ENCODE results near the gene CNTNAP2. TPM values are rescaled to one million over a fixed set of nuclear protein-coding genes. Genes with fewer than 3 reads are reported as not detected.

The CNTNAP2 gene
- total RNA-seq, 1 experiment from 2014 or later = 64.5 TPM

- Histone ChIP-seq H4K20me1 (ENCODE audit: control insufficient read depth, insufficient read depth, insufficient read length) (no peaks in the 10 kb centered on the region), H3K4ac (ENCODE audit: low read depth, low read length) (no peak overlapping the region), H3K23me2 (ENCODE audit: insufficient read length, low read depth, low read length, poor library complexity, severe bottlenecking) (no peaks in the 10 kb centered on the region), H3K27ac (ENCODE audit: insufficient read length, low read depth, low read length) (no peak overlapping the region), H3T11ph (ENCODE audit: low read length) (no peak overlapping the region), H3K4me2 (ENCODE audit: insufficient read depth, insufficient read length, low read length) (no peak overlapping the region), H3K23ac (ENCODE audit: insufficient read length, low read depth, low read length) (no peak overlapping the region), H2AK5ac (ENCODE audit: insufficient read length, low read length) (no peak overlapping the region), H3K56ac (ENCODE audit: insufficient read length, low read depth, low read length) (no peak overlapping the region), H2BK20ac (ENCODE audit: low read depth, low read length, poor library complexity, severe bottlenecking) (no peak overlapping the region), H4K8ac (replicated peaks; ENCODE audit: insufficient read length, low read depth, low read length) (no peak overlapping the region), H2BK5ac (ENCODE audit: insufficient read length, low read length) (no peak overlapping the region), H3K18ac (ENCODE audit: insufficient read length, low read depth, low read length) (no peak overlapping the region), H4K91ac (ENCODE audit: insufficient read length, low read depth, low read length) (no peak overlapping the region), H2AFZ (ENCODE audit: low read length) (no peak overlapping the region), H3K14ac (ENCODE audit: insufficient read depth, low read length) (no peak overlapping the region), H3K27me3 (ENCODE audit: insufficient read depth, low read length) (no peaks in the 10 kb centered on the region), H3K9me3 (ENCODE audit: control insufficient read depth, low read depth, low read length) (no peaks in the 10 kb centered on the region), H2BK12ac (ENCODE audit: insufficient read length, low read depth, low read length) (no peak overlapping the region), H3K9ac (ENCODE audit: extremely low read depth, insufficient read length, low read length) (no peak overlapping the region), H3K4me1 (ENCODE audit: insufficient read depth, low read length) (no peaks in the 10 kb centered on the region), H2BK120ac (ENCODE audit: low read depth, low read length, poor library complexity, severe bottlenecking) (no peak overlapping the region), H2BK15ac (ENCODE audit: low read depth, low read length) (no peak overlapping the region), H3K79me2 (ENCODE audit: insufficient read depth, low read length) (no peaks in the 10 kb centered on the region), H3K79me1 (ENCODE audit: insufficient read depth, low read depth, low read length, poor library complexity, severe bottlenecking) (no peaks in the 10 kb centered on the region), H4K5ac (ENCODE audit: insufficient read length, low read depth, low read length) (no peak overlapping the region)
- H3K27ac Mint-ChIP-seq = no peak overlapping the region
- WGBS (ENCODE audit: extremely low coverage, insufficient read length, low lambda C conversion rate) = no CpG with 5 or more reads among the region's 2 CpGs
- no peaks in the 10 kb centered on the region for H3K27me3 Mint-ChIP-seq (ENCODE audit: low read depth)
- no peak for DNase-seq
- no peaks in the 10 kb centered on the region for H3K36me3 Mint-ChIP-seq (ENCODE audit: insufficient read depth in 1 of 3, low read depth in 3 of 3)
- H3K9me3 Mint-ChIP-seq = peaks cover 0 to 1% of the 10 kb centered on the region in 2 experiments; a peak in 2 of 5 replicates
- no peaks in the 10 kb centered on the region for H3K4me1 Mint-ChIP-seq
- TF ChIP-seq CTCF (conservative IDR thresholded peaks at IDR 0.05) = no peak
- no peak overlapping the region for H3K4me3 Mint-ChIP-seq
Measured at GRCh38 chr7:146393346-146393745, 276.7 kb downstream of the CNTNAP2 start.
